GM20431 (cell line): ENCODE data around the gene GIMAP2.
"Not testable (repeated sequence)": the region's sequence is repeated elsewhere in the genome, so short reads cannot be mapped to it uniquely, and the experiment has no call there.

Experiments
- in situ Hi-C: fragments of 300-500 bp; cut with MseI, MboI; formaldehyde crosslinking; loops from one replicate; pipeline ENCODE4 v1.15.0; 2020; ENCODE audit warnings: low sequenced_read_pairs; ENCODE audit not compliant: unreplicated experiment

The GIMAP2 gene

GRCh38 chr7:150676276-150676675, 9.2 kb upstream of the GIMAP2 start:
- in situ Hi-C loops, result not testable (repeated sequence)

- in situ Hi-C loops, result not testable (repeated sequence)
Measured at GRCh38 chr7:150676854-150677253, 8.7 kb upstream of the GIMAP2 start.

GRCh38 chr7:150678601-150679000, 6.9 kb upstream of the GIMAP2 start:
- in situ Hi-C loops, result not testable (repeated sequence)

GRCh38 chr7:150680364-150680763, 5.1 kb upstream of the GIMAP2 start:
- in situ Hi-C loops, result not testable (repeated sequence)

GRCh38 chr7:150686030-150686631, 625 bp downstream of the GIMAP2 start:
- in situ Hi-C loops, result no loop called here

GRCh38 chr7:150688630-150689029, 3.1 kb downstream of the GIMAP2 start:
- in situ Hi-C loops, result no loop called here

GRCh38 chr7:150695654-150696053, 10.1 kb downstream of the GIMAP2 start:
- in situ Hi-C loops, result no loop called here

GRCh38 chr7:150703209-150703608, 17.7 kb downstream of the GIMAP2 start:
- in situ Hi-C loops, result no loop called here

GRCh38 chr7:150715293-150715692, 29.8 kb downstream of the GIMAP2 start:
- in situ Hi-C loops, result no loop called here

- in situ Hi-C loops, result no loop called here
Measured at GRCh38 chr7:150715738-150716137, 30.2 kb downstream of the GIMAP2 start.

- in situ Hi-C loops, result no loop called here
Measured at GRCh38 chr7:150716368-150716767, 30.9 kb downstream of the GIMAP2 start, which contains the start of gene GIMAP1. GIMAP1 (plus strand) TSS chr7:150716613; CDS start chr7:150719048, 2,435 bp downstream.

- in situ Hi-C loops, result no loop called here
Measured at GRCh38 chr7:150716939-150717338, 31.4 kb downstream of the GIMAP2 start.

GRCh38 chr7:150717814-150718420, 32.4 kb downstream of the GIMAP2 start:
- in situ Hi-C loops, result no loop called here

GRCh38 chr7:150719436-150719835, 33.9 kb downstream of the GIMAP2 start:
- in situ Hi-C loops, result no loop called here

GRCh38 chr7:150719960-150720891, 34.7 kb downstream of the GIMAP2 start:
- in situ Hi-C loops, result no loop called here

GRCh38 chr7:150721970-150722373, 36.5 kb downstream of the GIMAP2 start:
- in situ Hi-C loops, result no loop called here

- in situ Hi-C loops, result no loop called here
Measured at GRCh38 chr7:150722431-150722931, 37.0 kb downstream of the GIMAP2 start.

GRCh38 chr7:150723467-150723866, 38.0 kb downstream of the GIMAP2 start:
- in situ Hi-C loops, result no loop called here

GRCh38 chr7:150727381-150727780, 41.9 kb downstream of the GIMAP2 start:
- in situ Hi-C loops, result no loop called here

- in situ Hi-C loops, result no loop called here
Measured at GRCh38 chr7:150728011-150728410, 42.5 kb downstream of the GIMAP2 start.

- in situ Hi-C loops, result no loop called here
Measured at GRCh38 chr7:150728609-150729008, 43.1 kb downstream of the GIMAP2 start.
